SK-N-SH (cell line): ENCODE data around the gene SHQ1. TPM values are rescaled to one million over a fixed set of nuclear protein-coding genes. Genes with fewer than 3 reads are reported as not detected.

Experiments
- CTCF ChIA-PET: fragments of 300-600, 350-600 bp; formaldehyde crosslinking; extraction: SDS; loops from one replicate; lab custom pipeline; 2021; lab: Yijun Ruan, JAX
- POLR2A ChIA-PET: fragments of 350-600 bp; sonication (Branson Sonifier 250); formaldehyde crosslinking; extraction: SDS; loops from one replicate; lab custom pipeline; 2020; ENCODE audit warnings: antibody characterized with exemption, inconsistent platforms; lab: Yijun Ruan, JAX
- DNase-seq: peaks from one replicate; pipeline ENCODE4 v3.0.0; 2012
- H2AFZ ChIP-seq: fragments of 200-600 bp; sonication (generic); 2 replicates; pipeline ENCODE4 v1.8.1; 2016; ENCODE audit warnings: antibody characterized with exemption, mild to moderate bottlenecking, low read depth
- H3F3A ChIP-seq: fragments of 200-600 bp; sonication (generic); replicated peaks from 2 replicates; pipeline ENCODE3; 2016; ENCODE audit warnings: antibody characterized with exemption, mild to moderate bottlenecking; ENCODE audit not compliant: insufficient read depth
- H3K27ac ChIP-seq, 2 experiments: fragments of 200-500 bp in 1 of 2; fragments of 200-600 bp in 1 of 2; sonication (Bioruptor generic) in 1 of 2; sonication (generic), shearing (Covaris generic) in 1 of 2; 2 replicates each; pipeline versions ENCODE4 v1.5.1 to v1.6.1; 2014 to 2016; ENCODE audit warnings: low read depth in 2 of 2, inconsistent platforms in 1 of 2, low read length in 1 of 2, mild to moderate bottlenecking in 1 of 2, mixed read lengths in 1 of 2
- H3K27me3 ChIP-seq: fragments of 200-600 bp; sonication (generic), shearing (Covaris generic); 2 replicates; pipeline ENCODE4 v1.6.1; 2016; ENCODE audit warnings: mixed run types; ENCODE audit not compliant: insufficient read depth
- H3K36me3 ChIP-seq, 2 experiments: fragments of 200-500 bp in 1 of 2; fragments of 200-600 bp in 1 of 2; sonication (Bioruptor generic) in 1 of 2; sonication (generic) in 1 of 2; replicated peaks in 1 of 2; 2 replicates each; pipeline versions ENCODE3 to v1.5.1; 2014 to 2016; ENCODE audit warnings: low read length in 1 of 2, mild to moderate bottlenecking in 1 of 2; ENCODE audit not compliant: insufficient read depth in 2 of 2, control insufficient read depth in 1 of 2
- H3K4me1 ChIP-seq, 2 experiments: fragments of 200-500 bp in 1 of 2; fragments of 200-600 bp in 1 of 2; sonication (Bioruptor generic) in 1 of 2; sonication (generic), shearing (Covaris generic) in 1 of 2; 2 replicates each; pipeline versions ENCODE4 v1.5.1 to v1.6.1; 2014 to 2016; ENCODE audit warnings: low read depth in 1 of 2, low read length in 1 of 2, mixed run types in 1 of 2; ENCODE audit not compliant: insufficient read depth in 2 of 2, control insufficient read depth in 1 of 2
- H3K4me2 ChIP-seq: fragments of 200-600 bp; sonication (generic), shearing (Covaris generic); 2 replicates; pipeline ENCODE4 v1.6.1; 2017; ENCODE audit warnings: mixed run types
- H3K4me3 ChIP-seq, 2 experiments: fragments of 200-500 bp in 1 of 2; fragments of 200-600 bp in 1 of 2; sonication (Bioruptor generic) in 1 of 2; sonication (generic), shearing (Covaris generic) in 1 of 2; 2 replicates each; pipeline versions ENCODE4 v1.5.1 to v1.8.1; 2014 to 2016; ENCODE audit warnings: low read depth in 2 of 2, inconsistent platforms in 1 of 2, low read length in 1 of 2, mild to moderate bottlenecking in 1 of 2, mixed read lengths in 1 of 2, moderate library complexity in 1 of 2
- H3K79me2 ChIP-seq: fragments of 200-600 bp; sonication (generic); 2 replicates; pipeline ENCODE4 v1.8.1; 2017; ENCODE audit warnings: mild to moderate bottlenecking; ENCODE audit not compliant: insufficient read depth
- H3K9ac ChIP-seq: fragments of 200-600 bp; sonication (generic); 2 replicates; pipeline ENCODE4 v1.6.1; 2017; ENCODE audit warnings: mixed run types
- H3K9me2 ChIP-seq: fragments of 200-600 bp; sonication (generic); 2 replicates; pipeline ENCODE4 v1.6.1; 2017; ENCODE audit warnings: mixed run types
- H3K9me3 ChIP-seq: fragments of 200-600 bp; sonication (generic); 2 replicates; pipeline ENCODE4 v1.6.1; 2017; ENCODE audit warnings: mixed run types, mild to moderate bottlenecking, moderate library complexity
- H4K20me1 ChIP-seq: fragments of 200-600 bp; sonication (generic); 2 replicates; pipeline ENCODE4 v1.6.1; 2017; ENCODE audit warnings: mild to moderate bottlenecking, mixed run types; ENCODE audit not compliant: insufficient read depth
- EZH2phosphoT487 ChIP-seq: fragments of 200-600 bp; sonication (generic); IDR thresholded peaks from 2 replicates; pipeline ENCODE4 v1.6.1; 2017; ENCODE audit warnings: low read depth, mixed run types, mild to moderate bottlenecking, antibody characterized with exemption, moderate library complexity, borderline replicate concordance
- FOSL2 ChIP-seq: IDR thresholded peaks from 2 replicates; pipeline ENCODE4 v1.4.0; 2012; ENCODE audit warnings: low read depth, mild to moderate bottlenecking, moderate library complexity, borderline replicate concordance
- FOXM1 ChIP-seq: IDR thresholded peaks from 2 replicates; pipeline ENCODE4 v1.4.0; 2012; ENCODE audit warnings: low read depth, mild to moderate bottlenecking
- NFIC ChIP-seq: IDR thresholded peaks from 2 replicates; pipeline ENCODE4 v1.4.0; 2012; ENCODE audit warnings: borderline replicate concordance
- POLR2AphosphoS5 ChIP-seq: IDR thresholded peaks from 2 replicates; pipeline ENCODE4 v1.6.1; 2012; ENCODE audit warnings: low read depth, low read length
- RCOR1 ChIP-seq: fragments of 150-350 bp; IDR thresholded peaks from 2 replicates; pipeline ENCODE4 v1.6.1; 2017; ENCODE audit warnings: antibody characterized with exemption, low read length
- SMC3 ChIP-seq: IDR thresholded peaks from 2 replicates; pipeline ENCODE4 v1.6.1; 2012; ENCODE audit warnings: low read depth, low read length, improper control_type of control experiment
- TAF1 ChIP-seq: IDR thresholded peaks from 2 replicates; pipeline ENCODE4 v1.6.1; 2012; ENCODE audit warnings: low read depth, mild to moderate bottlenecking, low read length, moderate library complexity, borderline replicate concordance
- TEAD4 ChIP-seq: IDR thresholded peaks from 2 replicates; pipeline ENCODE4 v1.4.0; 2012; ENCODE audit warnings: mild to moderate bottlenecking, borderline replicate concordance; ENCODE audit not compliant: insufficient read depth
- WGBS: methylation state at CpG from one replicate; pipeline ENCODE4 v1.1.6; 2017; ENCODE audit warnings: low lambda C conversion rate; 5-methylcytosine and 5-hydroxymethylcytosine counted together
- polyA plus RNA-seq, 3 experiments: library from polyadenylated mRNA; depleted of rRNA; stranded (reverse); fragments of >200 nt; gene quantifications; 2 replicates each; pipeline ENCODE4 v1.2.3, GENCODE V29; 2012
- TF ChIP-seq, protein P1 (sequence below): fragments of 200-600 bp; sonication (generic); IDR thresholded peaks from 2 replicates; pipeline ENCODE4 v1.6.1; 2017; ENCODE audit warnings: antibody characterized with exemption, mild to moderate bottlenecking, moderate library complexity
- TF ChIP-seq, protein P2 (sequence below): IDR thresholded peaks from 2 replicates; pipeline ENCODE4; 2012
- TF ChIP-seq, protein P3 (sequence below): IDR thresholded peaks from 2 replicates; pipeline ENCODE4 v1.6.1; 2012; ENCODE audit warnings: mild to moderate bottlenecking, low read depth, low read length, moderate library complexity

The SHQ1 gene
- polyA plus RNA-seq, 1 of the 3 experiments (the other 2 are of a cell fraction), result 10.5 TPM

DNA sequence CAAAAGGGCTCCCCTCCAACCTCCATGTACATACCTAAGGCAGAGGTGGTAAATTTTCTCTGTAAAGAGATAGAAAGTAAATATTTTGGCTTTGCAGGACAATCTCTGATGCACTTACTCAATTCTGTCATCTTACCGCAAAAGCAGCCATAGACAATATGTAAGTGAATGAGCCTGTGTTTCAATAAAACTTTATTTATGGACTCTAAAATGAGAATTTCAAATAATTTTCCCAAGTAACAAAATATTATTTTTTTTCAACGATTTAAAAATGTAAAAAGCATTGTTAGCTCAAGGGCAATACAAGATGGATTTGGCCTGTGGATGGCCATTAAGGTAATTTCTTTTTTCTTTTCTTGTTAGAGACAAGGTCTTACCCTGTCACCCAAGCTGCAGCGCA is 44.7 kb downstream of the SHQ1 start (continued):
- TF ChIP-seq, protein P1, sequence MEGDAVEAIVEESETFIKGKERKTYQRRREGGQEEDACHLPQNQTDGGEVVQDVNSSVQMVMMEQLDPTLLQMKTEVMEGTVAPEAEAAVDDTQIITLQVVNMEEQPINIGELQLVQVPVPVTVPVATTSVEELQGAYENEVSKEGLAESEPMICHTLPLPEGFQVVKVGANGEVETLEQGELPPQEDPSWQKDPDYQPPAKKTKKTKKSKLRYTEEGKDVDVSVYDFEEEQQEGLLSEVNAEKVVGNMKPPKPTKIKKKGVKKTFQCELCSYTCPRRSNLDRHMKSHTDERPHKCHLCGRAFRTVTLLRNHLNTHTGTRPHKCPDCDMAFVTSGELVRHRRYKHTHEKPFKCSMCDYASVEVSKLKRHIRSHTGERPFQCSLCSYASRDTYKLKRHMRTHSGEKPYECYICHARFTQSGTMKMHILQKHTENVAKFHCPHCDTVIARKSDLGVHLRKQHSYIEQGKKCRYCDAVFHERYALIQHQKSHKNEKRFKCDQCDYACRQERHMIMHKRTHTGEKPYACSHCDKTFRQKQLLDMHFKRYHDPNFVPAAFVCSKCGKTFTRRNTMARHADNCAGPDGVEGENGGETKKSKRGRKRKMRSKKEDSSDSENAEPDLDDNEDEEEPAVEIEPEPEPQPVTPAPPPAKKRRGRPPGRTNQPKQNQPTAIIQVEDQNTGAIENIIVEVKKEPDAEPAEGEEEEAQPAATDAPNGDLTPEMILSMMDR, result no peak
- TF ChIP-seq TEAD4 (no peak), EZH2phosphoT487 (no peak), SMC3 (no peak), FOXM1 (no peak)

DNA sequence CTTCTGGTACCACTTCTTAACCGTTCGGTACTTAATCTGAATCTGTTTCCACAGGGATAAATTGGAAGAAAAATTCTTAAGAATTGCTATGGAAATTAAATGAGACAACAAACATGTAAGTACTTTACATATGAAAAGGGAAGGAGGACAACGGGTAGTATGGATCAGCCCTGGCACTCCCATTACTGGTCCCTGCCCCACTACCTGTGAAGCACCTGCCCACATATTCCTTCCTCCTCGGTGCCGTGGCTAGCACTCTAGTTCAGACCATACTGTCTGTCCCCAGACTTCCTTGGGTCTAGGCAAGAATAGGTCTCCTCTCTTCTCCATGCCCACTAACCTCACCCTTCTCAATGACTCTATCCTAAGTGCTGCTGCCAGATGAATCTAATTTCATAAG is 46.2 kb downstream of the SHQ1 start:
- Histone ChIP-seq H3K27ac (no peak overlapping the region), H3K4me2 (no peak overlapping the region), H3K4me1 (peaks cover 6 to 12% of the 10 kb centered on the region in 2 experiments), H3K9me2 (no peaks in the 10 kb centered on the region), H3K9me3 (no peaks in the 10 kb centered on the region), H4K20me1 (no peaks in the 10 kb centered on the region), H3K36me3 (peaks cover 0 to 9% of the 10 kb centered on the region in 2 experiments), H3K4me3 (no peak overlapping the region), H3K27me3 (no peaks in the 10 kb centered on the region), H3K79me2 (no peaks in the 10 kb centered on the region), H3F3A (peaks cover 21% of the 10 kb centered on the region), H2AFZ (no peak overlapping the region), H3K9ac (no peak overlapping the region)
- DNase-seq, result no peak
- TF ChIP-seq, protein P2, sequence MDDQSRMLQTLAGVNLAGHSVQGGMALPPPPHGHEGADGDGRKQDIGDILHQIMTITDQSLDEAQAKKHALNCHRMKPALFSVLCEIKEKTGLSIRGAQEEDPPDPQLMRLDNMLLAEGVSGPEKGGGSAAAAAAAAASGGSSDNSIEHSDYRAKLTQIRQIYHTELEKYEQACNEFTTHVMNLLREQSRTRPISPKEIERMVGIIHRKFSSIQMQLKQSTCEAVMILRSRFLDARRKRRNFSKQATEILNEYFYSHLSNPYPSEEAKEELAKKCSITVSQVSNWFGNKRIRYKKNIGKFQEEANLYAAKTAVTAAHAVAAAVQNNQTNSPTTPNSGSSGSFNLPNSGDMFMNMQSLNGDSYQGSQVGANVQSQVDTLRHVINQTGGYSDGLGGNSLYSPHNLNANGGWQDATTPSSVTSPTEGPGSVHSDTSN, result no peak
- TF ChIP-seq RCOR1 (no peak), FOSL2 (no peak), SMC3 (no peak), TAF1 (no peak), POLR2AphosphoS5 (no peak), NFIC (no peak)
- TF ChIP-seq, protein P3, sequence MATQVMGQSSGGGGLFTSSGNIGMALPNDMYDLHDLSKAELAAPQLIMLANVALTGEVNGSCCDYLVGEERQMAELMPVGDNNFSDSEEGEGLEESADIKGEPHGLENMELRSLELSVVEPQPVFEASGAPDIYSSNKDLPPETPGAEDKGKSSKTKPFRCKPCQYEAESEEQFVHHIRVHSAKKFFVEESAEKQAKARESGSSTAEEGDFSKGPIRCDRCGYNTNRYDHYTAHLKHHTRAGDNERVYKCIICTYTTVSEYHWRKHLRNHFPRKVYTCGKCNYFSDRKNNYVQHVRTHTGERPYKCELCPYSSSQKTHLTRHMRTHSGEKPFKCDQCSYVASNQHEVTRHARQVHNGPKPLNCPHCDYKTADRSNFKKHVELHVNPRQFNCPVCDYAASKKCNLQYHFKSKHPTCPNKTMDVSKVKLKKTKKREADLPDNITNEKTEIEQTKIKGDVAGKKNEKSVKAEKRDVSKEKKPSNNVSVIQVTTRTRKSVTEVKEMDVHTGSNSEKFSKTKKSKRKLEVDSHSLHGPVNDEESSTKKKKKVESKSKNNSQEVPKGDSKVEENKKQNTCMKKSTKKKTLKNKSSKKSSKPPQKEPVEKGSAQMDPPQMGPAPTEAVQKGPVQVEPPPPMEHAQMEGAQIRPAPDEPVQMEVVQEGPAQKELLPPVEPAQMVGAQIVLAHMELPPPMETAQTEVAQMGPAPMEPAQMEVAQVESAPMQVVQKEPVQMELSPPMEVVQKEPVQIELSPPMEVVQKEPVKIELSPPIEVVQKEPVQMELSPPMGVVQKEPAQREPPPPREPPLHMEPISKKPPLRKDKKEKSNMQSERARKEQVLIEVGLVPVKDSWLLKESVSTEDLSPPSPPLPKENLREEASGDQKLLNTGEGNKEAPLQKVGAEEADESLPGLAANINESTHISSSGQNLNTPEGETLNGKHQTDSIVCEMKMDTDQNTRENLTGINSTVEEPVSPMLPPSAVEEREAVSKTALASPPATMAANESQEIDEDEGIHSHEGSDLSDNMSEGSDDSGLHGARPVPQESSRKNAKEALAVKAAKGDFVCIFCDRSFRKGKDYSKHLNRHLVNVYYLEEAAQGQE, result no peak
- ChIA-PET POLR2A (no interaction called here), CTCF (no interaction called here)
- WGBS, result 93% methylated on average over 5 of the region's 5 CpGs
